ENCODE measurements around the gene CCDC200.

The CCDC200 gene

DNA sequence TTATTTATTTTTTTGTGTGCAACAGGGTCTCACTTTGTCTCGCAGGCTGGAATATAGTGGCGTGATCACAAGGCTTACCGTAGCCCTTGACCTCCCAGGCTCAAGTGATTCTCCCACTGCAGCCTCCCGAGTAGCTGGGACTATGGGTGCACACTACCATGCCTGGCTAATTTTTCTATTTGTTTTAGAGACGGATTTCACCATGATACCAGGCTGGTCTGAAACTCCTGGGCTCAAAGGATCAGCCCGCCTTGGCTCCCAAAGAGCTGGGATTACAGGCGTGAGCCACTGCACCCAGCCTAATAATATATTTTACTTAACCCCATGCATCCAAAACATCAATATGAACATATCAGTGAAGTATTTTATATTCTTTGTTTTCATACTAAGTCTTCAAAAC is 2.0 kb downstream of the CCDC200 start:
- H3K36me3 ChIP-seq (replicated peaks), result peaks cover 7% of the 10 kb centered on the region
- no peak overlapping the region for H3K27ac ChIP-seq
- in situ Hi-C loops (cut with HindIII; ENCODE audit: low pct_ligation_motif_present, low sequenced_read_pairs), result no loop called here
- no peak for DNase-seq
- TF ChIP-seq, protein P1, sequence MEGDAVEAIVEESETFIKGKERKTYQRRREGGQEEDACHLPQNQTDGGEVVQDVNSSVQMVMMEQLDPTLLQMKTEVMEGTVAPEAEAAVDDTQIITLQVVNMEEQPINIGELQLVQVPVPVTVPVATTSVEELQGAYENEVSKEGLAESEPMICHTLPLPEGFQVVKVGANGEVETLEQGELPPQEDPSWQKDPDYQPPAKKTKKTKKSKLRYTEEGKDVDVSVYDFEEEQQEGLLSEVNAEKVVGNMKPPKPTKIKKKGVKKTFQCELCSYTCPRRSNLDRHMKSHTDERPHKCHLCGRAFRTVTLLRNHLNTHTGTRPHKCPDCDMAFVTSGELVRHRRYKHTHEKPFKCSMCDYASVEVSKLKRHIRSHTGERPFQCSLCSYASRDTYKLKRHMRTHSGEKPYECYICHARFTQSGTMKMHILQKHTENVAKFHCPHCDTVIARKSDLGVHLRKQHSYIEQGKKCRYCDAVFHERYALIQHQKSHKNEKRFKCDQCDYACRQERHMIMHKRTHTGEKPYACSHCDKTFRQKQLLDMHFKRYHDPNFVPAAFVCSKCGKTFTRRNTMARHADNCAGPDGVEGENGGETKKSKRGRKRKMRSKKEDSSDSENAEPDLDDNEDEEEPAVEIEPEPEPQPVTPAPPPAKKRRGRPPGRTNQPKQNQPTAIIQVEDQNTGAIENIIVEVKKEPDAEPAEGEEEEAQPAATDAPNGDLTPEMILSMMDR (IDR thresholded peaks at IDR 0.05; ENCODE audit: low read depth, low read length, missing control alignments), result no peak
- no peak overlapping the region for H3K4me3 ChIP-seq (ENCODE audit: low read depth, low read length)
- no peaks in the 10 kb centered on the region for H3K27me3 ChIP-seq (replicated peaks)

DNA sequence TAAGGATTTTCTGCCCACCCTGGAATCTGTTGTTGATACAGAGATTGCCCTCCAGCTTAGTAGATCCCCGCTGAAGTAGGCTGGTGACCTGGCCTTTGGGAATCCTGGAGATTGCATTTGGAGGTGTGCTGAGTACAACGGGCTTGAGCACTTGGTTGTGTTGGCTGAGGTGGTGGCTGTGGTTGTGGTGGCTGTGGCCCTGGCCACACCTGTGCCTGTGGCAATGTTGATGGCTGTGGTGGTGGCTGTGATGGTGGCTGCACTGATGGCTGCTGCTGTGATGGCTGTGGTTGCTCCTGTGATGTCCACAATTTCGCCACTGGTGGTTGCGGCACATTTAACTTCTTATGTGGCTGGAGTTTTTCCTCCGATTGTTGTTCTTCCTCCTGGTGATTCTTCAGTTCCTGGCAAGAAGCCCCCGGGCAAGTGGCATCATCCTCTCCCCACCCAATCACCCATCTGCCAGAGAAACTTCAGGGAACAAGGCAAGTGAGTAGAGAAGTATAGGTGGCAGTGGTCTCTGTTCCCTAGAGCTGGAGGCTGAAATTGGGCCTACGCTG is 4.2 kb downstream of the CCDC200 start:
- Histone ChIP-seq H3K36me3 (replicated peaks) (peaks cover 7% of the 10 kb centered on the region), H3K27me3 (replicated peaks) (no peaks in the 10 kb centered on the region), H3K4me3 (ENCODE audit: low read depth, low read length) (no peak overlapping the region), H3K27ac (no peak overlapping the region)
- DNase-seq, result no peak
- TF ChIP-seq, protein P1 (IDR thresholded peaks at IDR 0.05; ENCODE audit: low read depth, low read length, missing control alignments), result no peak
- in situ Hi-C loops (cut with HindIII; ENCODE audit: low pct_ligation_motif_present, low sequenced_read_pairs), result no loop called here

DNA sequence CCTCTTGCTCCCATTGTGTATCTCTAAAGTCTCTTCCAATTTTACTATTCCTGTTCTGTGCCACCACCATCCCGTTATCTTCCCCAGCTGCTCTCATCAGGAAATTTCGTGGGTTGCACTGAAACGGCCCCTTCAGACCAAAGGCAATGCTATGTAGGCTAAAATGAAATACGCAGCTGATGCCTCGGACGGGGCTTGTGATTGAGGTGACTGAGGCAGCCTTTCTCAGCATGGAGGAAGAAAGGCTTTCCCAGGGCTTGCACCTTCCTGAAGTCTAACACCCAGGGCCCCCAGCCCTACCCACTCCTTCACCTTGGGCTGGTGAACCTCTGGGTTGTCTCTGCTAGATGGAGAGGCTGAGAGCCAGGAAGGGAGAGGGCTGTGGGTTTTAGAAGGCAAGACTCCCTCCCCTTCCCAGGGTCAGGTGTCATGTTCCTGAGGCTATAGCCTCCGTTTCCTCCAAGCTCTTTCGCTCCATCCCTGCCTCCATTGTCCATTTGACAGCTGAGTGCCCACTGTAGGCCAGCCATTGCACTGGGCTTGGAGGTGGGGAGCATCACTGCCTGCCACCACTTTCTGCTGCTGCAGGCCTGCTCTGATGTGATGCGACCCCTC is 7.8 kb downstream of the CCDC200 start:
- no peak for DNase-seq
- H3K36me3 ChIP-seq (replicated peaks), result peaks cover 27% of the 10 kb centered on the region
- in situ Hi-C loops (cut with HindIII; ENCODE audit: low pct_ligation_motif_present, low sequenced_read_pairs), result no loop called here
- no peak overlapping the region for H3K4me3 ChIP-seq (ENCODE audit: low read depth, low read length)
- TF ChIP-seq, protein P1 (IDR thresholded peaks at IDR 0.05; ENCODE audit: low read depth, low read length, missing control alignments), result no peak
- no peak overlapping the region for H3K27ac ChIP-seq
- no peaks in the 10 kb centered on the region for H3K27me3 ChIP-seq (replicated peaks)

DNA sequence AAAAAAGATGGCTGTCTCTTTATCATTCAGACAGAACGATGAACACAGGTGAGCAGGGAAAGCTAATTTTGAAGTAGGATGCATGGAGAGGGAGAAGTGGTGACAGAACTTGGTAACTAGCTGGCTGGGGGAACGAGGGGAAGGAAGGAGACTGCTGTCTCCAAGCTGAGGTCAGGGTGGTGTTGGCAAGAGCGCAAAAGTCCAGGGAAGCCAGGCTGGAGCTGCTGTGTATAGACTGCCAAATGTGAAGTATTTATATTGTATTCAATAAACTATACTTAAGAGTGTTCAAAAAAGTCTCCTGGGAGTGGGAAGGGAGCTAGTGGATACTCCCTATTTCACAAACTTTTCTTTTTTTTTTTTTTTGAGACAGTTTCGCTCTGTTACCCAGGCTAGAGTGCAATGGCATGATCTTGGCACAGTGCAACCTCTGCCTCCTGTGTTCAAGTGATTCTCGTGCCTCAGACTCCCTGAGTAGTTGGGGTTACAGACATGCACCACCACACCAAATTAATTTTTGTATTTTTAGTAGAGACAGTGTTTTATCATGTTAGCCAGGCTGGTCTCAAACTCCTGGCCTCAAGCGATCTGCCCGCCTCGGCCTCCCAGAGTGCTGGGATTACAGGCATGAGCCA is 8.6 kb downstream of the CCDC200 start:
- TF ChIP-seq, protein P1 (IDR thresholded peaks at IDR 0.05; ENCODE audit: low read depth, low read length, missing control alignments), result no peak
- Histone ChIP-seq H3K4me3 (ENCODE audit: low read depth, low read length) (no peak overlapping the region), H3K36me3 (replicated peaks) (peaks cover 27% of the 10 kb centered on the region), H3K27me3 (replicated peaks) (no peaks in the 10 kb centered on the region), H3K27ac (no peak overlapping the region)
- in situ Hi-C loops (cut with HindIII; ENCODE audit: low pct_ligation_motif_present, low sequenced_read_pairs), result no loop called here
- DNase-seq, result no peak

DNA sequence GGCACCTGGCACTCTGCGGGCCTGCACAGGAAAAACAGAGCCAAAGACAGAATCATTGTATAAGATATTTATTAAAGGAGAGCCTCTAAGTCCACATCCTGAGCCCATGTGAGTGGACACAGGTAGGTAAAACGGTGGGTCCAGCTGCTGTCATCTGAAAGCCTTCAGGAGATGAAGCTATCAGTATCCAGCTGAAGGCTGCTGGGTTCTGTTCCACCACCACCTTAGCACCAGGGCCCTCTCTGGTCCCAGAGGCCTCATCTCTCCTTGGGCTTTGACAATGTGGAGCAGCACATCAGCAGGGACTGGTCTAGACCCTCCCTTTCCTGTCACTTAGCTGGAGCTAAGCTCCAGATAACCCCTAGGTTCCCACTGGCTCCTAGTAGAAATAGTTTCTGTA is 9.4 kb downstream of the CCDC200 start:
- TF ChIP-seq, protein P1 (IDR thresholded peaks at IDR 0.05; ENCODE audit: low read depth, low read length, missing control alignments), result no peak
- DNase-seq, result no peak
- in situ Hi-C loops (cut with HindIII; ENCODE audit: low pct_ligation_motif_present, low sequenced_read_pairs), result no loop called here
- Histone ChIP-seq H3K27me3 (replicated peaks) (no peaks in the 10 kb centered on the region), H3K27ac (no peak overlapping the region), H3K36me3 (replicated peaks) (peaks cover 24% of the 10 kb centered on the region), H3K4me3 (ENCODE audit: low read depth, low read length) (no peak overlapping the region)
